ENCODE results near the gene NAV2.

The NAV2 gene

DNA sequence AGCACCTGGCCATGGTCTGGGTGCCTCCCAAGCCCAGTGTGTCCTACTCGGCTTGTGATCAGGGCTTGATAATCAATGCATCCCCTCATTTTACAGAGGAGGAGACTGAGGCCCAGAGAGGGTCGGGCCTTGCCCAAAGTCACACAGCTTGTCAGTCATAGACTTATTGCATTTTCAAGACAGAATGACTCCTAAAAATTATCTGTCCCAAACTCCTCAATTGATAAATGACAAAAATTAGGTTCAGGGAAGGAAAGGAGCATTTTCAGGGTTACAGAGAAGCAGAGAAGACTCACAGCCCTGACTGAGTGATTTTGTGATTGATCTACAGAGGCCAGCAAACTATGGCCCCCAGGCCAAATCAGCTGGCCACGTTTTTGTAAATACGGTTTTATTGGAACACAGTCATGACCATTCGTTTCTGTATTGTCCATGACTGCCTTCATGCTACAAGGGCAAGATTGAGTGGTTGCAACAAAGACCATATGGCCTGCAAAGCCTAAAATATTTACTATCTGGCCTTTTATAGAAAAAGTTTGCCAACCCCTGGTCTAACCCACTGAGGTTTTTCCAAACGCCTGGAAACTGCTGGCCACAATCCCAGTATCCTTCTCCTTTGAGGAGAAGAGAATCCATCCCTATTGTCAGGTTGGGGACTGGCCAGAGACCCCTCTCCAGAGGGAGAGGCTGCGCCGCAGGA lies 35.1 kb upstream of the NAV2 start:
- H3K9me3 ChIP-seq, result no peaks in the 10 kb centered on the region
- H3K4me1 ChIP-seq, result no peaks in the 10 kb centered on the region
- no peak overlapping the region for H3K4me3 ChIP-seq
- DNase-seq (ENCODE audit: low spot score in 2 of 2), result no peak
- 0 out of 2 replicates have a peak, but pooled peaks cover 8% of the 10 kb centered on the region for H3K27me3 ChIP-seq (ENCODE audit: low read depth)
- in situ Hi-C loops (cut with MboI; ENCODE audit: low sequenced_read_pairs), result no loop called here
- H3K36me3 ChIP-seq (replicated peaks), result no peaks in the 10 kb centered on the region

DNA sequence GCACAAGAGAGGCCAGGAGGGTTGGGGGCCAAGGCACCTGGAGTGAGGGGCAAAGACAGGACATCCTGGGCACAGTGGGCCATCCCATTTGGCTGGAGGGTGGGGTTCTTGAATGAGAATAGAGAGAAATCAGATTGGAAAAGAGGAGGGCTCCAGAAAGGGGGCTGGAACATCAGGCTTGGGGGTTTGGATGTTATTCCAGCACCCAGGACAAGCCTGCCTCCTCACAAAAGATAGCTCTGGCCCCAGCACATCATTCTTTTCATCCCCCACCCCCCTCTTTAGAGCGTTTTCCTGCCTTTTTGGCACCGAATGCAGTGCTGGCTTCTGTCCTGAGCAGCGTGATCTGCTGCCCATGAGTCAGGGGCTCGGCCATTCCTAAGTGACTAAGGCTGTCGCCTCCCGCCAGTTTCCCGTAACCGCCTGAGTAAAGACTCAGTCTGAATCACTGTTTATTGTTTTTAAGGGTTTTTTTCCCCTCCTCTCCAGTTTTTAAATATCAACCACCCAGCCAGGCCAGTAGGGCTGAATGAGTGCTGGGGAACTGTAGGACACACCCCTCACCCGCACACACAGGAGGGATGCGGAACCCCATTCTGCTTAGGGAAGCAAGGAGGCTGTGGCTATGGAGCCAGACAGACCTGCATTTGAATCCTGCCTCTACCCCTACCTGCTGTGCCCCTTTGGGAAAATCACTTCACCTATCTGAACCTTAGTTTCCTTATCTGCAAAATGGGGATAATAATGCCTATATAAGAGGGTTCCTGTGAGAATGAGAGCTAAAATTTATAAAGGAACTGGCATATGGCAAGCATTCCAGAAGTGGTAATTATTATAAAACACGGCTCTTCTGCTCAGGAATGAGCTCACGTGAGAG lies 32.4 kb upstream of the NAV2 start:
- 0 out of 2 replicates have a peak, but pooled peaks cover 8% of the 10 kb centered on the region for H3K27me3 ChIP-seq (ENCODE audit: low read depth)
- no peaks in the 10 kb centered on the region for H3K36me3 ChIP-seq (replicated peaks)
- H3K4me1 ChIP-seq, result no peaks in the 10 kb centered on the region
- no peak for DNase-seq (ENCODE audit: low spot score in 2 of 2)
- in situ Hi-C loops (cut with MboI; ENCODE audit: low sequenced_read_pairs), result no loop called here
- H3K4me3 ChIP-seq, result no peak overlapping the region
- no peaks in the 10 kb centered on the region for H3K9me3 ChIP-seq

DNA sequence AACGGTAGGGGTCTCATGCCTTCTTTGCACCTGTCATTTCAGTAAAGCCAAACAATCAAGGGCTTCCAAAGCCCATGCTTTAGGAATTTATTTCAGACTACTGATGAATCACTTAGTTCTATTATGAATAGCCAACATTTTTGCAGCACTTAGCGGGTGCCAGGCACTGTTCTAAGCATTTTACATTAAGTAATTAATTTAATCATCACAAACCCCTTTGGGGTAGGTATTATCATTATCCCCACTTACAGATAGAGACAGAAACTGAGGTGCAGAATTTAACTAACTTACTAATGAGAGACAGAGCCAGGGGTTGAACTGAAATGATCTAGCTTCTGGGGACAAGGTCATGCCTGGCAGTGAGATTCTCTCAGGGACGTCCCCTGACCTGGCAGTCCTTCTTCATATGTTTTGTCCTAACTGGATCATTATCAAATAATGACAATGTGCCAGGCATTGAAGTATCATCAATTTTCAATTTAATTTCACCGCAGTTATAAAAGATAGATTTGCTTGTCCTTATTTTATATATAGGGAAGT lies 31.7 kb upstream of the NAV2 start:
- H3K27me3 ChIP-seq (ENCODE audit: low read depth), result 0 out of 2 replicates have a peak, but pooled peaks cover 8% of the 10 kb centered on the region
- H3K4me3 ChIP-seq, result no peak overlapping the region
- DNase-seq (ENCODE audit: low spot score in 2 of 2), result no peak
- in situ Hi-C loops (cut with MboI; ENCODE audit: low sequenced_read_pairs), result no loop called here
- H3K4me1 ChIP-seq, result no peaks in the 10 kb centered on the region
- no peaks in the 10 kb centered on the region for H3K9me3 ChIP-seq
- no peaks in the 10 kb centered on the region for H3K36me3 ChIP-seq (replicated peaks)

DNA sequence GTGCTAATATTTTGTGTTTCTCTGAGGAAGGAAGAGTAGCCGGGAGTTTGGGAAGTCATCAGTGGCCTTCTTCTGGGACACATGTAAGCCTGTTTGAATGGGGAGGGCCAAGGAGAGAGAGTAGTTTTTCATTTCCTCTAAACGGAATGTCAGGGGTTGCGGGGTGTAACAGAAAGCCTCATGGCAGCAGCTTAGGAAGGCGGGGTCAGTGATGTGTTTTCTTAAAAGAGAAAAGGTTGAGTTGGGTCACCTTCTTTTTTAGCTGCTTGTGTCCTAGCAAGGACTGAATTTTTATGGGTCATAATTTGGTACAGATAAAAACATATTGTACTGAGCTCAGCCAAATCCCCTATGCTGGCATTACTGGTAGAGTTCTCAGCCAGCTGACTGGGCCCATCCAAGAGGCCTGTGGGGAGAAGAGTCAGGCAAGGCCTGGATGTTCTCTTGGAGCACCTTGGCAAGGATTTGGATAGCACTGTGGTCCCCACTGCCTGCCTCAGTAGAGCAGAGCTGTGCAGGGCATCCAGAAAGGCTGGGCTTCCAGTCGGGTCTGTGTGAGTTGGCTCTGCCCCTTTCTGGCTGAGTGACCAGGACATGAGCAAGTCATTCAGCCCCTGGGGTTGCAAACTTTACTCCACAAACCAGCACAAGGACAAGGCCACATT lies 29.4 kb upstream of the NAV2 start:
- H3K4me3 ChIP-seq, result no peak overlapping the region
- H3K27me3 ChIP-seq (ENCODE audit: low read depth), result 0 out of 2 replicates have a peak, but pooled peaks cover 8% of the 10 kb centered on the region
- no peaks in the 10 kb centered on the region for H3K9me3 ChIP-seq
- DNase-seq (ENCODE audit: low spot score in 2 of 2), result no peak
- no peaks in the 10 kb centered on the region for H3K4me1 ChIP-seq
- no peaks in the 10 kb centered on the region for H3K36me3 ChIP-seq (replicated peaks)
- in situ Hi-C loops (cut with MboI; ENCODE audit: low sequenced_read_pairs), result no loop called here

DNA sequence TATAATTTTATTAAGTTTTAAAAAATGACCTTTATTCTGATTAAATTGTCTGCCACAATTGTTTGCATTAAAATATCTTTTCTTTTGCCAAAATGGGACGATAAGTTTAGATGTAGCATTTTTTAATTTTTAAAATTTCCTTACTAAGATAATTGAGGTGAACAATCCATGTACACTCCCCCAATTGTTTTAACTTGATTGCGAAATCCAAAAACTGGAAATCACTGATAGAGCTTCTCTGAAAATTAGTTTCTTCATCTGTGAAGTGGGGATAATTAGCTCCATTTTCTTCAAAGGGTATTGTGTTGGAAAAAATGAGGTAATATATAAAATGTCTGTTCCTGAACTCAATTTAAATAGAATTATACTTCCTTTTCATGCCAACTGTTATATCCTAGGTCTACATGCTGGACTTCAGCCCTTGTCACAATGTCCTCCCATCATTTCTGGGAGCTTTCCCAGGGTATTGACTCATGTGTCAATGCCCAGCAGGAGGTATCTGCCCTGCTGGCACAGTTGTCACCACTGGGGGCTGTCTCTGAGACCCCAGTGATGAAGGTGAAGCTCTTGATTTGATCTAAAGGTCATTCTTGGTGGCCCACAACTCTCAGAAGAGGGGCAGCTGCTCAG lies 28.7 kb upstream of the NAV2 start:
- in situ Hi-C loops (cut with MboI; ENCODE audit: low sequenced_read_pairs), result no loop called here
- no peaks in the 10 kb centered on the region for H3K9me3 ChIP-seq
- no peak for DNase-seq (ENCODE audit: low spot score in 2 of 2)
- H3K36me3 ChIP-seq (replicated peaks), result no peaks in the 10 kb centered on the region
- no peaks in the 10 kb centered on the region for H3K4me1 ChIP-seq
- H3K4me3 ChIP-seq, result no peak overlapping the region
- 0 out of 2 replicates have a peak, but pooled peaks cover 8% of the 10 kb centered on the region for H3K27me3 ChIP-seq (ENCODE audit: low read depth)

DNA sequence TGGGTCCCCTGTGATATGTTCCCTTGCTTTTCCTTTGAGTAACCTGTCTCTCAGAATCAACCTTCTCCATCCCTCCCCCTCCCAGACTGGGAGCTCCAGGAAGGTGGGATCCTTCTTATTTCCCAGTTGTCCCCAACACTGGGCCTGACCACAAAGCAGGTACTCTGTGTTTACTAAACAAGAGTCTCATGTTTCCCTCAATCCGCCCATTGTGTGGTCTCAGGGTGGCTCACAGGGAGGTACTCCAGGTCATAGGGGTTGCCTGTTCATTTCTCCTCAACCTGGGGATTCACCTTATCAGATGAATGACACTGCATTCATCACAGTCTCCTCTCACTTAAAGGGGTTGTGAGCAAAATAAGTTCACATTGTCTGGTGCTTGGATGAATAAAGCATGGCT lies 26.4 kb upstream of the NAV2 start:
- no peak for DNase-seq (ENCODE audit: low spot score in 2 of 2)
- Histone ChIP-seq H3K4me3 (no peak overlapping the region), H3K4me1 (no peaks in the 10 kb centered on the region), H3K9me3 (no peaks in the 10 kb centered on the region), H3K27me3 (ENCODE audit: low read depth) (0 out of 2 replicates have a peak, but pooled peaks cover 3% of the 10 kb centered on the region), H3K36me3 (replicated peaks) (no peaks in the 10 kb centered on the region)
- in situ Hi-C loops (cut with MboI; ENCODE audit: low sequenced_read_pairs), result no loop called here

DNA sequence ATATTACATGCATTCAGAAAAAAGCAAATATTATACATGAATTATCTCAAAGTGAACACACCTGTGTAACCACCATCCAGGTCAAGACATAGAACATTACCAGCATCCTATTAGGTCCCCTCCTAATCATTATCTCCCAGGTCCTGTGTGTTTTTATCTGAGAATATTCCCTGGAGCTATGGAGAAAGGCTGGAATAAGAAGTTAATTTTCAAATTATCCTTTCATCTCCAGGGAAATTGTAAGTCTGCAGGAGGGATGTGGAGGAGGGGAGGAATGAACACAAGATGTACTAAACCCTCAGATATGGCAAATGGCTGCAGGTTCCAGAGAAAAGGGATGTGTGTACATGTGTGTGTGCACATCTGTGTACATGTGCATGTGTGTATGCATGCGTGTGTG lies 25.2 kb upstream of the NAV2 start:
- in situ Hi-C loops (cut with MboI; ENCODE audit: low sequenced_read_pairs), result no loop called here
- Histone ChIP-seq H3K27me3 (ENCODE audit: low read depth) (0 out of 2 replicates have a peak, but pooled peaks cover 2% of the 10 kb centered on the region), H3K4me3 (no peak overlapping the region), H3K36me3 (replicated peaks) (no peaks in the 10 kb centered on the region), H3K9me3 (no peaks in the 10 kb centered on the region), H3K4me1 (no peaks in the 10 kb centered on the region)
- no peak for DNase-seq (ENCODE audit: low spot score in 2 of 2)

DNA sequence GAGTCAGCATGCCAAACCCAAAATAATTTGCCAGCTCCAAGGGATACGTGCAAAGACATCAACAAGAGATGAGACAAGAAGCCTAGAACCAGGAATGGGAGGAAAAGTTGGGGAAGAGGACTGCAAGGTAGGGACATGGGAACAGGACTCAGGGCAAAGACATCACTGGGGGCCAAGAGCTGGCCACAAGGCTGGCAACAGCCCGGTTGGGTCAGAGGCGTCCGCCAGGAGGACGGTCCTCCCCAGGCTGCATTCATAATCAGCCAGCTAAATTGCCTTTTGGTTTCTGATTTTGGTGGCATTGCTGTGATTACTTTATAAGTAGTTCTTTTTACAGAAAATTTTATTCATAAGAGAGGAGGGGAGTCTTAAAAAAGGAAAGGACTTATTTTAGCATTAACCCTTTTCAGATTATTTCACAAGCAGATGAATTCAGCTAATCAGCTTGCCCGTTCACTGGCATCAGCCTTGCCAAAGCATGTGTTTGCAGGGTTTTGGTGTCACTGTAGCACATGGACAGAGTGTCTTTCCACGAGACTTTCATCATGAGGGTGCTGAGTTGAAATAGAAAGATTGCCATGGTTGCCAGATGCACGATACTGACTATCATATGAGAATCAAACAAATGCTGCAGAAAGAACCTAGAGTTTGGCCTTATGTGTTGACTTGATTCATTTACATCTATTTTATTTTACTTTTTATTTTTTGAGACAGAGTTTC lies 23.2 kb upstream of the NAV2 start:
- H3K4me1 ChIP-seq, result no peaks in the 10 kb centered on the region
- no peaks in the 10 kb centered on the region for H3K36me3 ChIP-seq (replicated peaks)
- DNase-seq (ENCODE audit: low spot score in 2 of 2), result no peak
- in situ Hi-C loops (cut with MboI; ENCODE audit: low sequenced_read_pairs), result no loop called here
- H3K27me3 ChIP-seq (ENCODE audit: low read depth), result 0 out of 2 replicates have a peak, but pooled peaks cover 2% of the 10 kb centered on the region
- H3K9me3 ChIP-seq, result no peaks in the 10 kb centered on the region
- H3K4me3 ChIP-seq, result no peak overlapping the region

DNA sequence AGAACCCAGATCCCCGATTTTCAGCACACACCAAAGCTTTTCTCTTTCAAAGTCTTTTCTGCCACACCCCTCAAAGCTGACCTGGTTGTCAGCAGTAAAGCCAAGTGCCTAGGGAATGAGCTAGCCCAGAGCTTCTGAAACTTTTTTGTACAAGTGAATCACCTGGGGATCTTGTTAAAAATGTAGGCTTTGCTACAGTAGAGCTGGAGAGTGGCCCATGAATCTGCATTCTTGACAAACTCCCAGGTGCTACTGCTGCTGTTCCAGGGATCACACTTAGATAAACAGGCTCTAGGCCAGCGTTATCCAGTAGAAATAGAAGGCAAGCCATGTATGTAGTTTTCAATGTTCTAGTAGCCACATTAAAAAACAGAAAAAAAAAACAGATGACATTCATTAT lies 21.8 kb upstream of the NAV2 start:
- in situ Hi-C loops (cut with MboI; ENCODE audit: low sequenced_read_pairs), result no loop called here

DNA sequence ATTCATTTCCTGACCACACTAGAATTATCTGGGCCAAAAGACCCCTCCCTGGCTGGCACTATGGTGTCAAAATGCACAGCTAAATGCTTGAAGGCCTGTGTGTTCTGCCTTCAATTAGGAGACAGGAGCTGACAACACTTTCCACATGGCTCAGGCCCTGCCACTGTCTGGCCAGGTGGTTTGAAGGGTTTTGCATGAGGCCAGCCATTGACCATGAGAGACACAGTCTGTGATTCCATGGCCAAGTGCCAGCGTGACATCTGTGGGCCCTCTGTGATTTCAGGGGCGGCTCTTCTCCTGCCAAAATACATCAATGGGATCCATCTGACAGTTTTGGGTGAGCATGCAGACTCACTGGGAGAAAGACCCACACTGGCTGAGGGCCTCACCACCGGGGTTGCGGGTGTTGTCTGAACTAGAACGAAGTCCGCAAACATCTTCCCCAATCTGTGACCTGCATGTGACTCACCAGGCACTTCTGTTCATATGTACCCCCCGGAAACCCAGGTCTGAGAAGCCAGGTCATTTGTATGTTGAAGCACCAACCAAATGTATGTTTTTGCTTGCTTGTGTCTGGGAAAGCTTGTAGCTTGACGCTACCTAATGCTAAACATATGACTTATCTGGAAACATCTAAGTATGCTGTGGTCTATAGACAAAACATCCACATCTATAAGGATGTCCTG lies 20.7 kb upstream of the NAV2 start:
- no peak for DNase-seq (ENCODE audit: low spot score in 2 of 2)
- Histone ChIP-seq H3K27me3 (ENCODE audit: low read depth) (0 out of 2 replicates have a peak, but pooled peaks cover 2% of the 10 kb centered on the region), H3K36me3 (replicated peaks) (no peaks in the 10 kb centered on the region), H3K9me3 (no peaks in the 10 kb centered on the region), H3K4me1 (no peaks in the 10 kb centered on the region), H3K4me3 (no peak overlapping the region)
- in situ Hi-C loops (cut with MboI; ENCODE audit: low sequenced_read_pairs), result no loop called here

More for the DNA sequence above, 21.8 kb upstream of the NAV2 start:
- no peaks in the 10 kb centered on the region for H3K36me3 ChIP-seq (replicated peaks)
- no peaks in the 10 kb centered on the region for H3K4me1 ChIP-seq
- DNase-seq (ENCODE audit: low spot score in 2 of 2), result no peak
- 0 out of 2 replicates have a peak, but pooled peaks cover 2% of the 10 kb centered on the region for H3K27me3 ChIP-seq (ENCODE audit: low read depth)
- H3K9me3 ChIP-seq, result no peaks in the 10 kb centered on the region
- no peak overlapping the region for H3K4me3 ChIP-seq

DNA sequence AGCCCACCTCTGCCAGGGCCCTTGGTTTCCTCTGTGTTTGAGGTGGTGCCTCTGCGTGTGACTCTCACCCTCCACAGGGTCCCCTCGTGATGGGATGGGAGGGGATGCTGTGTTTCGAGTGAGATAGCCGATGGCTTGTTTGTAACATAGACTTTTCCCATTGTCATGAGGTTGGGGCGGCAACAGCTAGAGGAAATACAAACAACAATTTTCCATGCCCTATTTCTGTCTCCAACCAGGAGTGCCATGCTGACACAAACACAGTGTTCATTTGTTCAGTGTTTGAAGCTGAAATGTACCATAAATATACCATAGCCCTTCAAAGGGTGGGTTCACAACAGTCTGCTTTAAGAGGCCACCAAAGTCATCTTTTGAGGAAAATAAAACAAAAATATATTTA lies 19.5 kb upstream of the NAV2 start:
- in situ Hi-C loops (cut with MboI; ENCODE audit: low sequenced_read_pairs), result no loop called here
- no peaks in the 10 kb centered on the region for H3K9me3 ChIP-seq
- 0 out of 2 replicates have a peak, but pooled peaks cover 2% of the 10 kb centered on the region for H3K27me3 ChIP-seq (ENCODE audit: low read depth)
- no peaks in the 10 kb centered on the region for H3K4me1 ChIP-seq
- no peaks in the 10 kb centered on the region for H3K36me3 ChIP-seq (replicated peaks)
- no peak overlapping the region for H3K4me3 ChIP-seq
- no peak for DNase-seq (ENCODE audit: low spot score in 2 of 2)

DNA sequence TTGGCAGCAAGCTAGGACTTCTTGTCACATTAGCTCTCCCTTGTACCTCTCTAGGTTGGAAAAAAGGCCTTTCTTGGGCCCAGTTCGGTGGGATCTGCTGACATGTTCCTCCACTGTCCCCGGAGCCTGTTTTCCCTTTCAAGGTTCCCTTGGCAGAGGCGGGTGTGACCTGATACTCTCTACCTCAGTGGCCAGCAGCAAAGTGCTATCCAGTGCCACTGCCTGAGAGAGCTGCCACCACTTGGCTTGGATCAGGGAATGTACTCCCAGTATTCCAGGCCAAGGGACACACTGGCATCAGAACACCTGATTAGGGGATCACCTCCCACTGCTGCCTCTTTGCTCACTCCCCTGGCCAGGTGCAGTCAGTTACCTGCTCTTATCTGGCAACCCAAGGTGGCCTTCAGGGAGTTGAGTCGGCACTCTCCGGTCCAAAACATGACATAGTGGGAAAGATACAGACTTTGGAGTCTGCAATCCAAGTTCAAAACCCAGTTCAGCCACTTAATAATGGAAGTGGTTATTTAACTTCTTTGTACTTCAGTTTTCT lies 17.8 kb upstream of the NAV2 start:
- no peaks in the 10 kb centered on the region for H3K9me3 ChIP-seq
- no peak overlapping the region for H3K4me3 ChIP-seq
- in situ Hi-C loops (cut with MboI; ENCODE audit: low sequenced_read_pairs), result no loop called here
- no peak for DNase-seq (ENCODE audit: low spot score in 2 of 2)
- no peaks in the 10 kb centered on the region for H3K36me3 ChIP-seq (replicated peaks)
- 0 out of 2 replicates have a peak, but pooled peaks cover 2% of the 10 kb centered on the region for H3K27me3 ChIP-seq (ENCODE audit: low read depth)
- H3K4me1 ChIP-seq, result no peaks in the 10 kb centered on the region
